ENCODE measurements around the gene PROK1.
A peak's percentile ranks its signal among the peaks of the same experiment; 100 is the strongest.

PROK1 gene

GRCh38 chr1:110489973-110490542, 39.1 kb downstream of the PROK1 start:
- no peak for DNase-seq (ENCODE audit: low read depth)

GRCh38 chr1:110490791-110491451, 40.0 kb downstream of the PROK1 start:
- DNase-seq (ENCODE audit: low read depth) = no peak

DNA sequence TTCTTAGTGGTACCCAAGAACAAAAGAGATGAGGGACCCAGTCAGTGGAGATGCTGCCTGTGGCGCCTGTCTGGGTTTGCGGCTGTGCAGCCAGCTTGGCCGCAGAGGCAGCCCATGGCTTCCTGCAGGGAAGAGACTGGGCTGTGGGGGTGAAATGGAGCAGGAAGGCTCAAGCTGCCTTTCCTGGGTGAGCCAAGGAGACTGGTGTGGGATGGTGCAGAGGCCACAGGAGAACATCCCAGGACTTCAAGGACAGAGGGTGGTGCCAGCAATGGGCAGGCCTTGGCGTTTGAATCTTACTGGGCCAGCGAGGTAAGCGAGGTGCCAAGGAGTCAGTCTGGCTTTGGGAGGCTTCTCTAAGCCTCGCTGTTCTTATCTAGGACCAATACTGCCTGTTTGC, 41.6 kb downstream of the PROK1 start:
- no peak for DNase-seq (ENCODE audit: low read depth)

GRCh38 chr1:110493059-110493699, 42.2 kb downstream of the PROK1 start:
- no peak for DNase-seq (ENCODE audit: low read depth)

- DNase-seq (ENCODE audit: low read depth) = no peak
Observed at GRCh38 chr1:110494036-110494435, 43.1 kb downstream of the PROK1 start.

GRCh38 chr1:110494522-110495406, 43.8 kb downstream of the PROK1 start:
- DNase-seq (ENCODE audit: low read depth) = no peak

GRCh38 chr1:110495926-110496600, 45.1 kb downstream of the PROK1 start:
- DNase-seq (ENCODE audit: low read depth) = peak; percentile 50

DNA sequence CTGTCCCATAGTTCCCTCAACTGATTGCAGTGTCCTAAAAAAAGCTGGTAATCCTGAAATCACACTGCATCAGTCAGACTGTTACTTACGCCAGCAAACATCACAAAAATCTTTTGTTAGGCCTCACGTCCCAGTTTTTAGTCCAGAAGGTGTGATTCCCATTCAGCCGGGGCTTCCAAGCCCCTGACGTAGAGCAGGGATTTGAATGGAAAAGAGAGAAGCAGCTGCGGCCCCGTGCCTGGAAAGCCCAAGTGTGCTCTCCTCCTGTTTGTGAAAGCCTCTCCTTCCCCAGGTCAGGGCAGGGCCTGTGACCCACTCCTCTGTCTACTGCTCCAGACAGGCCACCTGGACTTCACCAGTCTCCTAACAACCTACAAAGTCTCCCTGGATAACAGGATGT, 47.3 kb downstream of the PROK1 start:
- DNase-seq (ENCODE audit: low read depth) = no peak

- no peak for DNase-seq (ENCODE audit: low read depth)
Observed at GRCh38 chr1:110501488-110502132, 50.7 kb downstream of the PROK1 start.

DNA sequence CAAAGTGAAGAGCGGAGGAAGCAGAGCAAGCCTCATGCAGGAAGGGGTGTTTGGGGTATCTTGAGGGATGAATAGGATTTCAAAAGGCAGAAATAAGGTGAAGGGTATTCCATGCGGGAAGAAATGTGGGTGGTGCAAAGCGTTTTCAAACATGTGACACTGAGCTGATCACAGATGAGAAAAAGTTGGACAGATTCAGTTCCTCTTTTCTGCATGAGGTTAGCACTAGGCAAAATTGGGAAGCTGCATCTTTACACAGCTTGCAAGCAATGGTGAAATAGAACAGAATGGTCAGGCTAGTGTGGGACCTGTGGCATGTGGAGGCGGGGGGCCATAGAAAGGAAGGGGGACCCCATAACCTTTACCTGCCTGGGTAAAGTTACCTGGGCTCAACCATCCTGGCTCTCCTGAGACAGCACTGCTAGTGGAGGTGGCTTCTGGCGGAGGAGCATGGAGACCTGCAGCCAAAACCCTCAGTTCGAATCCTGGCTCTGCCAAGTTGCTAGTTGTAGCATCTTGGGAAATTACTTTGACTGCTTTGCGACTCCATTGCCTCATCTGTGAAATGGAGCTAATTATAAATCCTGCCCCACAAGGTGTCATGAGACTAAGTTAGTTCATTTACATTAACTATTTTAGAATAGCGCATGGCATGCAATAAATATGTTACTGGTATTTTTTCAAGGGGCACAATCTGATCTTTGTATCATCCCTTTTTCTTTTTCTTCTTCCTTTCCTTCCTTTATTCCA, 51.6 kb downstream of the PROK1 start:
- DNase-seq (ENCODE audit: low read depth) = no peak

- no peak for DNase-seq (ENCODE audit: low read depth)
Observed at GRCh38 chr1:110503471-110503870, 52.5 kb downstream of the PROK1 start.

GRCh38 chr1:110504226-110504625, 53.3 kb downstream of the PROK1 start:
- DNase-seq (ENCODE audit: low read depth) = no peak

DNA sequence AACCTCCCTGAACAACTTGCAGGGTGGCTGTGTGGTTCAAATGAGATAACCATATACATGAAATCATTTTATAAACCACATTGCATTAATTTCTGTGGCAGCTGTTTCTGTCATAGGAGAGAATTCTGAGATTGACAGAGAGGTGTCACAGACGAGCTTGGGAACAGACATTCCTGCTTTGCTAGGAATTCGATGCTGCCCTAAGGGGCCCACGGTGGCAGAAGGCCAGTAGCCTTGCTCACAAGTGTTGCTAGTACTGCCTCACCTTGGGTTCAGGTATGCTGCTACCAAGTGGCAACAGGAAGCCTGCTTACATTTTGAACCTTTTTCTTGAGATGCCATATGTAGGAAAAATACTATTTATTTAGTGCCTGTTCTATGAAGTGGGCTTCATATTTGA, 54.6 kb downstream of the PROK1 start:
- no peak for DNase-seq (ENCODE audit: low read depth)

GRCh38 chr1:110506541-110506940, 55.6 kb downstream of the PROK1 start:
- DNase-seq (ENCODE audit: low read depth) = no peak
